Transverse colon (tissue), 4 donors: Measurements from ENCODE around the gene ZSCAN22. TPM values are rescaled to one million over a fixed set of nuclear protein-coding genes. Genes with fewer than 3 reads are reported as not detected.

ENCODE experiments used
- DNase-seq: peaks from one replicate; pipeline ENCODE4 v3.0.0-alpha.2; 2019
- H3K27ac ChIP-seq, 4 donors: fragments of 200-600 bp; sonication (generic); 2 replicates each; pipeline ENCODE4 v1.5.1; 2016 to 2018; ENCODE audit warnings: inconsistent platforms in 4 of 4
- H3K27me3 ChIP-seq: fragments of 200-600 bp; sonication (generic); 2 replicates; pipeline ENCODE4 v1.5.1; 2017; ENCODE audit warnings: inconsistent platforms
- H3K36me3 ChIP-seq, 4 donors: fragments of 200-600 bp; sonication (generic); 2 replicates each; pipeline ENCODE4 v1.5.1; 2017 to 2019; ENCODE audit warnings: inconsistent platforms in 4 of 4
- H3K4me1 ChIP-seq, 4 donors: fragments of 200-600 bp; sonication (generic); 2 replicates each; pipeline ENCODE4 v1.5.1; 2017 to 2020; ENCODE audit warnings: inconsistent platforms in 4 of 4
- H3K4me3 ChIP-seq, 4 donors: fragments of 200-600 bp; sonication (generic); 1 replicate in 1 of 4; 2 replicates in 3 of 4; pipeline versions ENCODE4 v1.5.1 to v1.6.1; 2017 to 2019; ENCODE audit warnings: inconsistent platforms in 4 of 4
- H3K9me3 ChIP-seq, 2 donors: fragments of 200-600 bp; sonication (generic); 2 replicates each; pipeline ENCODE4 v1.5.1; 2017 to 2019; ENCODE audit warnings: inconsistent platforms in 2 of 2
- CTCF ChIP-seq, 5 experiments: fragments of 200-600 bp in 3 of 5; fragments of 450-650 bp in 2 of 5; sonication (generic) in 3 of 5; IDR thresholded peaks; 1 replicate in 2 of 5; 2 replicates in 3 of 5; pipeline ENCODE4 v1.5.1; 2016 to 2017; ENCODE audit warnings: antibody characterized with exemption in 5 of 5, inconsistent platforms in 3 of 5, mild to moderate bottlenecking in 2 of 5, moderate library complexity in 1 of 5
- EP300 ChIP-seq: sonication (generic); formaldehyde crosslinking; IDR thresholded peaks from one replicate; pipeline ENCODE4 v1.6.1; 2017; ENCODE audit warnings: antibody characterized with exemption, low read depth
- POLR2A ChIP-seq: fragments of 450-650 bp; IDR thresholded peaks from one replicate; pipeline ENCODE4 v1.6.1; 2016; ENCODE audit warnings: antibody characterized with exemption, mild to moderate bottlenecking, moderate library complexity
- POLR2AphosphoS5 ChIP-seq, 3 donors: sonication (generic); formaldehyde crosslinking; IDR thresholded peaks; one replicate each; pipeline ENCODE4 v1.6.1; 2016; ENCODE audit warnings: antibody characterized with exemption in 3 of 3
- WGBS, 2 donors: methylation state at CpG; one replicate each; pipeline ENCODE4 v1.1.5; 2018; ENCODE audit warnings: low coverage in 1 of 2; 5-methylcytosine and 5-hydroxymethylcytosine counted together
- in situ Hi-C, 4 donors: fragments of 200-750 bp; cut with MboI; loops; one replicate each; pipeline versions ENCODE4 v1.15.0 to v1.15.1; 2017; ENCODE audit warnings: low sequenced_read_pairs in 3 of 4, low pct_ligation_motif_present in 1 of 4, low pct_unique_long_range_greater_than_20kb in 1 of 4
- intact Hi-C: fragments of 100-400 bp; cut with DNase I; formaldehyde crosslinking; loops from one replicate; pipeline ENCODE4 v1.15.1; 2023; ENCODE audit warnings: low total_unique reads
- small RNA-seq, 4 donors: library from RNA; depleted of rRNA; stranded (forward); fragments of <200 nt; gene quantifications; one replicate each; pipeline ENCODE3, GENCODE V24; 2016
- total RNA-seq, 4 donors: library from RNA; depleted of rRNA; stranded (reverse); fragments of >200 nt; gene quantifications; one replicate each; pipeline ENCODE4 v1.1.0, GENCODE V29; 2016

Gene ZSCAN22
- total RNA-seq, 4 donors from 2014 or later: 3.0 to 11.6 (median 3.3) TPM

DNA sequence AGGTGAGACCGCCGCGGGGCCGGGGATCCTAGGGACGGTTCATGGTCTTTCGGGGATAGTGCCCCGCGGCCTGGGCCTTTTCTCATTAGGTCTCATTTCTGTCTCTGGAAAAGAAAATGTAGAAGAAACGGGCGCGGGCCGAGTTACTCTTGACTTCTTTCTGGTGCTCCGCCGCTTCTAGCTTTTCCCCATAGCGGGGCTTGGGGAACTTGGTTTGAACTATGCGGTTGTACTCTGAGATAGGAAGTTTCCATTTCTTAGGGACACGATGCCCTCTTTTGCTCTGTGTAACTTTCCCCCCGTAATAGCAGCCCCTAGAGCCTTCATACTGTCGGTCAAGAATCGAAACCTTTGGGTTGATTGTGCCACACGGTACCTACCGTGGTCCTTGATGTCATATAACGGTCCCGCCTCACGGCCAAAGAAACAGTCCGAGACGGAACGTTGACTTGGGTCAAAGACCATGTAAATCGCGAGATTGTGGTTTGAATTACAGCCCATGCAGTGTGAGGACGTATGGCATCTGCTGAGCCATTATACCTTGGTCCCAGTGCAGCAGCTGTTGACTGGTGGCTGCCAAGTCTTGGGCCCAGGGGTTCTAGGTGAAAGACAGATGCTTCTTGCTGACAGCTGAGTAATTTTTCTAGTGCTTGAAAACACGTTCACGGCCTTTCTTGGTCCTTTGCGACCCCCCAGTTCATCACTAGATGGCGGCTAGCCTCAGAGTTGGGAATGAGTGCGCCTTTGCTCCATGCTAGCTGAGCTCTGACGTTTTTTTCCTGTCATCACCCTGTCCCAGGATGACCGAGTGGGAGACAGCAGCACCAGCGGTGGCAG, 60.8 kb downstream of the ZSCAN22 start:
- H3K36me3 ChIP-seq: peaks cover 0 to 23% (median 3%) of the 10 kb centered on the region in 4 donors
- no peaks in the 10 kb centered on the region for H3K9me3 ChIP-seq
- no peak for DNase-seq
- no peaks in the 10 kb centered on the region for H3K27me3 ChIP-seq
- in situ Hi-C loops: no loop called here
- 8% methylated on average over 38 of the region's 39 CpGs; no CpG with 5 or more reads in 1 of the 2 donors for WGBS, 2 donors
- H3K27ac ChIP-seq: peak overlapping the region; percentile 99
- intact Hi-C loops: loop anchor here (2.0 kb wide), 1 partner anchor 13 kb away; no protein-coding TSS in a partner anchor
- peaks cover 17 to 35% (median 22%) of the 10 kb centered on the region in 4 donors for H3K4me1 ChIP-seq
- peak overlapping the region; percentile 43 to 80 (median 68) for H3K4me3 ChIP-seq
- no peak for TF ChIP-seq POLR2AphosphoS5 (IDR thresholded peaks at IDR 0.05)
- TF ChIP-seq CTCF (IDR thresholded peaks at IDR 0.05): no peak
- no peak for TF ChIP-seq POLR2A

DNA sequence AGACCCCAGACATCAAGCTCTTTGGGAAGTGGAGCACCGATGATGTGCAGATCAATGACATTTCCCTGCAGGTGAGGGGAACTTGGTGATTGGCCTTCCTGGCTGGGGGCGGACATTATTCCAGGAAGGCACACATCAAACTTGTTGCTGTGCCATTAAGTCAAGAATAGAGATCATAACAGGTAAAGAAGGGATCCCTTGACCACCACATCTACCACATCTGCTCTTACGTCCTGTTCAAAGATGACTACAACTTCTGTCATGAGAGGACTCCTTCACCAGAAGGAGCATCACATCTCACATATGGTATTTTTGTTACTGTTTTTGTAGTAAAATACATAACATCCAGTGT, 61.4 kb downstream of the ZSCAN22 start:
- DNase-seq: no peak
- WGBS, 2 donors: 75 to 83% methylated on average over 1 to 3 of the region's 3 CpGs

More for the DNA sequence above, 61.4 kb downstream of the ZSCAN22 start:
- peaks cover 0 to 29% (median 5%) of the 10 kb centered on the region in 4 donors for H3K36me3 ChIP-seq
- in situ Hi-C loops: no loop called here
- TF ChIP-seq CTCF (IDR thresholded peaks at IDR 0.05) (no peak), EP300 (no peak), POLR2A (no peak), POLR2AphosphoS5 (IDR thresholded peaks at IDR 0.05) (no peak)
- no peak overlapping the region for H3K27ac ChIP-seq
- no peaks in the 10 kb centered on the region for H3K27me3 ChIP-seq
- intact Hi-C loops: no loop called here
- peak overlapping the region in 2 of 4 donors; percentile 64 to 80 for H3K4me3 ChIP-seq
- peaks cover 17 to 35% (median 22%) of the 10 kb centered on the region in 4 donors for H3K4me1 ChIP-seq
- H3K9me3 ChIP-seq: no peaks in the 10 kb centered on the region

Small RNA genes lying within 50 kb of the gene (small RNA-seq; reads per million reads assigned to genes)
- gene MIR4754: 0 reads per million in 4 donors
- gene MIR6806: 0 to 0.53 (median 0.14) reads per million in 4 donors
- gene RNA5SP473: 0 to 1.1 (median 0.32) reads per million in 4 donors

Other genes starting within 250 kb of the ZSCAN22 start
- 10 to 100 TPM; 30.4 to 50.0 (median 42.8) TPM for gene ZSCAN18, start 228.8 kb upstream of the ZSCAN22 start, total RNA-seq
- 1 to 10 TPM in 3 of 4 donors, under 1 TPM in 1; 0.60 to 5.5 (median 4.0) TPM for gene ZNF329, start 176.2 kb upstream of the ZSCAN22 start, total RNA-seq
- 10 to 100 TPM; 12.5 to 30.8 (median 19.0) TPM for gene ZNF274, start 143.9 kb upstream of the ZSCAN22 start, total RNA-seq
- gene ZNF544, start 98.1 kb upstream of the ZSCAN22 start, total RNA-seq: 10 to 100 TPM in 3 of 4 donors, 1 to 10 TPM in 1; 8.6 to 62.3 (median 25.1) TPM
- 1 to 10 TPM; 4.6 to 6.6 (median 6.3) TPM for gene ZNF8, start 48.0 kb upstream of the ZSCAN22 start, total RNA-seq
- 10 to 100 TPM; 13.3 to 58.9 (median 36.2) TPM for gene ERVK3-1, start 21.6 kb upstream of the ZSCAN22 start, total RNA-seq
- gene A1BG, start 26.5 kb downstream of the ZSCAN22 start, total RNA-seq: 10 to 100 TPM in 1 of 4 donors, 1 to 10 TPM in 1, under 1 TPM in 1, not detected in 1; 0.60 to 25.1 (median 3.7) TPM
- gene ZNF497, start 35.8 kb downstream of the ZSCAN22 start, total RNA-seq: 10 to 100 TPM in 1 of 4 donors, 1 to 10 TPM in 3; 1.3 to 19.3 (median 4.2) TPM
- gene ZNF837, start 54.0 kb downstream of the ZSCAN22 start, total RNA-seq: 10 to 100 TPM in 1 of 4 donors, 1 to 10 TPM in 3; 3.7 to 10.7 (median 6.1) TPM
- gene RPS5, start 60.3 kb downstream of the ZSCAN22 start, total RNA-seq: 1,000 to 10,000 TPM in 1 of 4 donors, 100 to 1,000 TPM in 3; 513 to 1,129 (median 743) TPM
- gene RNF225, start 68.7 kb downstream of the ZSCAN22 start, total RNA-seq: not detected
- 1 to 10 TPM; 3.4 to 8.3 (median 7.3) TPM for gene ZNF584, start 81.7 kb downstream of the ZSCAN22 start, total RNA-seq
- 1 to 10 TPM; 3.0 to 5.1 (median 3.5) TPM for gene ZNF132, start 113.2 kb downstream of the ZSCAN22 start, total RNA-seq
- 10 to 100 TPM in 1 of 4 donors, 1 to 10 TPM in 3; 3.0 to 10.6 (median 6.3) TPM for gene ZNF324B, start 124.6 kb downstream of the ZSCAN22 start, total RNA-seq
- 10 to 100 TPM in 3 of 4 donors, 1 to 10 TPM in 1; 9.4 to 27.5 (median 24.5) TPM for gene ZNF324, start 140.1 kb downstream of the ZSCAN22 start, total RNA-seq
- gene ZNF446, start 149.4 kb downstream of the ZSCAN22 start, total RNA-seq: 10 to 100 TPM in 3 of 4 donors, 1 to 10 TPM in 1; 2.8 to 54.6 (median 18.1) TPM
- 1 to 10 TPM in 3 of 4 donors, not detected in 1; 3.3 to 5.0 (median 4.4) TPM for gene SLC27A5, start 185.0 kb downstream of the ZSCAN22 start, total RNA-seq
- 10 to 100 TPM; 12.8 to 24.7 (median 18.1) TPM for gene ZBTB45, start 192.8 kb downstream of the ZSCAN22 start, total RNA-seq
- 100 to 1,000 TPM; 180 to 694 (median 297) TPM for gene TRIM28, start 217.1 kb downstream of the ZSCAN22 start, total RNA-seq
- 100 to 1,000 TPM in 3 of 4 donors, 10 to 100 TPM in 1; 24.7 to 194 (median 141) TPM for gene CHMP2A, start 228.1 kb downstream of the ZSCAN22 start, total RNA-seq
- gene UBE2M, start 231.6 kb downstream of the ZSCAN22 start, total RNA-seq: 10 to 100 TPM; 24.2 to 56.9 (median 26.7) TPM
- gene MZF1, start 246.3 kb downstream of the ZSCAN22 start, total RNA-seq: 100 to 1,000 TPM in 1 of 4 donors, 10 to 100 TPM in 3; 45.5 to 113 (median 67.1) TPM